ENCODE measurements around the gene FGF11.
"Not testable (repeated sequence)": the region's sequence is repeated elsewhere in the genome, so short reads cannot be mapped to it uniquely, and the experiment has no call there.

FGF11 gene

GRCh38 chr17:7464081-7464480, 24.8 kb downstream of the FGF11 start:
- no peak for DNase-seq

- no peak for DNase-seq
Observed at GRCh38 chr17:7465597-7466275, 26.4 kb downstream of the FGF11 start.

- DNase-seq, result no peak
Observed at GRCh38 chr17:7466318-7466638, 27.0 kb downstream of the FGF11 start.

- peak; percentile 54 for DNase-seq
Observed at GRCh38 chr17:7466639-7467341, 27.5 kb downstream of the FGF11 start.

- no peak for DNase-seq
Observed at GRCh38 chr17:7467498-7467897, 28.2 kb downstream of the FGF11 start.

- no peak for DNase-seq
Observed at GRCh38 chr17:7468290-7468689, 29.0 kb downstream of the FGF11 start.

GRCh38 chr17:7468804-7469389, 29.6 kb downstream of the FGF11 start:
- no peak for DNase-seq

- not testable (repeated sequence) for DNase-seq
Observed at GRCh38 chr17:7469843-7470242, 30.5 kb downstream of the FGF11 start.

- not testable (repeated sequence) for DNase-seq
Observed at GRCh38 chr17:7470457-7470973, 31.2 kb downstream of the FGF11 start.

GRCh38 chr17:7471729-7472128, 32.4 kb downstream of the FGF11 start:
- no peak for DNase-seq

- not testable (repeated sequence) for DNase-seq
Observed at GRCh38 chr17:7474767-7475166, 35.5 kb downstream of the FGF11 start.

GRCh38 chr17:7475764-7476422, 36.6 kb downstream of the FGF11 start:
- DNase-seq, result peak; percentile 55

GRCh38 chr17:7476494-7476893, 37.2 kb downstream of the FGF11 start:
- DNase-seq, result no peak

GRCh38 chr17:7476951-7477350, 37.6 kb downstream of the FGF11 start:
- no peak for DNase-seq

- DNase-seq, result peak; percentile 48
Observed at GRCh38 chr17:7477392-7478275, 38.3 kb downstream of the FGF11 start.

- DNase-seq, result peak; percentile 84
Observed at GRCh38 chr17:7478276-7479212, 39.2 kb downstream of the FGF11 start.

- peak; percentile 71 for DNase-seq
Observed at GRCh38 chr17:7479213-7480088, 40.1 kb downstream of the FGF11 start, which contains the start of gene ZBTB4. ZBTB4 (minus strand) TSS chr17:7479631; CDS start chr17:7466801, 12,830 bp downstream.

GRCh38 chr17:7480089-7480384, 40.7 kb downstream of the FGF11 start:
- no peak for DNase-seq

- not testable (repeated sequence) for DNase-seq
Observed at GRCh38 chr17:7481275-7481674, 42.0 kb downstream of the FGF11 start, which contains the start of gene SLC35G6. SLC35G6 (plus strand) TSS chr17:7481446; CDS start chr17:7481517, 71 bp downstream.

Data from CD4-positive, alpha-beta T cell treated with Interleukin-15 for 1 hour (primary cell).